Nasal cavity respiratory epithelium epithelial cell of viscerocranial mucosa (primary cell): ENCODE measurements around the gene FBXO48. TPM values are rescaled to one million over a fixed set of nuclear protein-coding genes. Genes with fewer than 3 reads are reported as not detected.

Experiments
- total RNA-seq: library from RNA; depleted of rRNA; stranded (reverse); fragments of >200 nt; gene quantifications from 2 replicates; pipeline ENCODE4 v1.2.3, GENCODE V29; 2014

Gene FBXO48
- 0.68 and 1.00 TPM in 2 replicates for total RNA-seq

GRCh38 chr2:68467077-68467960, at the start of gene FBXO48, which contains the start of gene APLF:
Gene FBXO48, minus strand, starts transcription at chr2:68467294. Its CDS starts 2,149 bp downstream, at chr2:68465145.
Gene APLF, plus strand, starts transcription at chr2:68467585. Its CDS starts 147 bp downstream, at chr2:68467732.

Other genes with a start within 250 kb of the FBXO48 start
- 38.3 and 43.8 TPM in 2 replicates for gene PPP3R1, start 214.8 kb downstream of the FBXO48 start, total RNA-seq
- gene CNRIP1, start 147.3 kb downstream of the FBXO48 start, total RNA-seq: not detected in 2 replicates
- gene PLEK, start 102.0 kb downstream of the FBXO48 start, total RNA-seq: not detected in 2 replicates
- gene APLF, start 291 bp upstream of the FBXO48 start, total RNA-seq: 4.1 and 8.7 TPM in 2 replicates
- under 0.01 TPM in 1 of 2 replicates, not detected in the other for gene PROKR1, start 176.3 kb upstream of the FBXO48 start, total RNA-seq